HepG2 (cell line): ENCODE measurements around the gene GLDN. TPM values are rescaled to one million over a fixed set of nuclear protein-coding genes. Genes with fewer than 3 reads are reported as not detected.
A peak's percentile ranks its signal among the peaks of the same experiment; 100 is the strongest.

Source experiments
- CBX1 ChIP-seq: IDR thresholded peaks from one replicate; pipeline ENCODE4 v1.6.1; 2016; ENCODE audit warnings: antibody characterized with exemption, low read depth
- CENPT ChIP-seq: sonication (generic); formaldehyde crosslinking; IDR thresholded peaks from 2 replicates; pipeline ENCODE4 v1.8.0; 2022; ENCODE audit warnings: low read depth, mild to moderate bottlenecking, moderate library complexity, missing genetic modification reagents
- FOSL1 ChIP-seq: sonication (generic); formaldehyde crosslinking; IDR thresholded peaks from 2 replicates; pipeline ENCODE4 v1.9.0; 2021; ENCODE audit warnings: missing genetic modification reagents, borderline replicate concordance
- FOXJ3 ChIP-seq: sonication (generic); formaldehyde crosslinking; IDR thresholded peaks from 2 replicates; pipeline ENCODE4 v1.4.0; 2020; ENCODE audit warnings: missing genetic modification reagents, mild to moderate bottlenecking, borderline replicate concordance
- MTA3 ChIP-seq: sonication (generic); formaldehyde crosslinking; IDR thresholded peaks from 2 replicates; pipeline ENCODE4 v1.4.0; 2020; ENCODE audit warnings: missing genetic modification reagents
- NFIC ChIP-seq: IDR thresholded peaks from 2 replicates; pipeline ENCODE4 v1.6.1; 2012; ENCODE audit warnings: mild to moderate bottlenecking, low read length, inconsistent platforms
- NFRKB ChIP-seq: fragments of 450-650 bp; IDR thresholded peaks from 2 replicates; pipeline ENCODE4 v1.6.1; 2017
- NKX3-1 ChIP-seq: sonication (generic); formaldehyde crosslinking; IDR thresholded peaks from 2 replicates; pipeline ENCODE4 v1.5.0; 2020; ENCODE audit warnings: missing genetic modification reagents
- POGZ ChIP-seq: sonication (generic); formaldehyde crosslinking; IDR thresholded peaks from 2 replicates; pipeline ENCODE4 v1.4.0; 2020; ENCODE audit warnings: mild to moderate bottlenecking, missing genetic modification reagents
- RFXANK ChIP-seq: IDR thresholded peaks from 2 replicates; pipeline ENCODE4 v1.6.1; 2016
- RORA ChIP-seq: sonication (generic); formaldehyde crosslinking; IDR thresholded peaks from 2 replicates; pipeline ENCODE4 v1.5.0; 2020; ENCODE audit warnings: mild to moderate bottlenecking, missing genetic modification reagents, moderate library complexity
- SMYD3 ChIP-seq: sonication (generic); formaldehyde crosslinking; IDR thresholded peaks from 2 replicates; pipeline ENCODE4 v1.8.1; 2023; ENCODE audit warnings: mild to moderate bottlenecking, missing genetic modification reagents
- SRSF4 ChIP-seq: fragments of 200-400 bp; formaldehyde crosslinking; IDR thresholded peaks from one replicate; pipeline ENCODE4 v1.6.1; 2018; ENCODE audit warnings: mild to moderate bottlenecking, low read depth, low read length, moderate library complexity; ENCODE audit not compliant: poor library complexity, severe bottlenecking
- STAT5B ChIP-seq: sonication (generic); formaldehyde crosslinking; IDR thresholded peaks from 2 replicates; pipeline ENCODE4 v1.4.0; 2020; ENCODE audit warnings: missing genetic modification reagents
- SYNCRIP ChIP-seq: fragments of 200-400 bp; formaldehyde crosslinking; IDR thresholded peaks from 2 replicates; pipeline ENCODE4 v1.6.1; 2018; ENCODE audit warnings: mild to moderate bottlenecking, low read depth, low read length; ENCODE audit not compliant: insufficient read depth
- TCF7L2 ChIP-seq: IDR thresholded peaks from 2 replicates; pipeline ENCODE4 v1.6.1; 2011; ENCODE audit warnings: mild to moderate bottlenecking, low read depth, low read length, moderate library complexity
- U2AF2 ChIP-seq: fragments of 200-400 bp; formaldehyde crosslinking; IDR thresholded peaks from 2 replicates; pipeline ENCODE4 v1.6.1; 2017; ENCODE audit warnings: low read depth, mild to moderate bottlenecking, low read length
- ZBTB1 ChIP-seq: sonication (generic); formaldehyde crosslinking; IDR thresholded peaks from 2 replicates; pipeline ENCODE4 v1.4.0; 2020; ENCODE audit warnings: missing genetic modification reagents, borderline replicate concordance
- ZFYVE20 ChIP-seq: sonication (generic); formaldehyde crosslinking; IDR thresholded peaks from 2 replicates; pipeline ENCODE4 v1.8.0; 2023; ENCODE audit warnings: low read depth, mild to moderate bottlenecking, moderate library complexity, missing genetic modification reagents, borderline replicate concordance
- ZNF121 ChIP-seq: sonication (generic); formaldehyde crosslinking; IDR thresholded peaks from 2 replicates; pipeline ENCODE4 v1.5.0; 2020; ENCODE audit warnings: mild to moderate bottlenecking, missing genetic modification reagents
- ZNF33A ChIP-seq: sonication (generic); formaldehyde crosslinking; IDR thresholded peaks from 2 replicates; pipeline ENCODE4 v1.5.1; 2020; ENCODE audit warnings: missing genetic modification reagents, mild to moderate bottlenecking, moderate library complexity, borderline replicate concordance
- ZNF367 ChIP-seq: sonication (generic); formaldehyde crosslinking; IDR thresholded peaks from 2 replicates; pipeline ENCODE4 v1.4.0; 2020; ENCODE audit warnings: missing genetic modification reagents, borderline replicate concordance
- ZNF44 ChIP-seq: sonication (generic); formaldehyde crosslinking; IDR thresholded peaks from 2 replicates; pipeline ENCODE4 v1.5.1; 2020; ENCODE audit warnings: mild to moderate bottlenecking, missing genetic modification reagents
- ZNF496 ChIP-seq: sonication (generic); formaldehyde crosslinking; IDR thresholded peaks from 2 replicates; pipeline ENCODE4 v1.8.1; 2023; ENCODE audit warnings: mild to moderate bottlenecking, moderate library complexity, missing genetic modification reagents; ENCODE audit not compliant: insufficient replicate concordance
- ZNF598 ChIP-seq: sonication (generic); formaldehyde crosslinking; IDR thresholded peaks from 2 replicates; pipeline ENCODE4 v1.5.1; 2020; ENCODE audit warnings: mild to moderate bottlenecking, missing genetic modification reagents, borderline replicate concordance
- ZNF883 ChIP-seq: sonication (generic); formaldehyde crosslinking; IDR thresholded peaks from 2 replicates; pipeline ENCODE4 v1.5.1; 2020; ENCODE audit warnings: mild to moderate bottlenecking, missing genetic modification reagents; ENCODE audit errors: not compliant biosample characterization
- ZSCAN22 ChIP-seq: sonication (generic); formaldehyde crosslinking; IDR thresholded peaks from 2 replicates; pipeline ENCODE4 v1.4.0; 2020; ENCODE audit warnings: mild to moderate bottlenecking, missing genetic modification reagents
- polyA plus RNA-seq, 8 experiments: library from polyadenylated mRNA; depleted of rRNA in 3 of 8; stranded (reverse) in 7 of 8; unstranded in 1 of 8; fragments of >200 nt; fragmentation: Illumina TruSeq in 4 of 8; extraction: Trizol in 4 of 8; gene quantifications; 2 replicates each; pipeline versions ENCODE4 v1.2.1 to v1.2.3, GENCODE V29; 2011 to 2016; ENCODE audit warnings: low read depth in 4 of 8, missing spikeins in 1 of 8, mixed read lengths in 1 of 8; ENCODE audit not compliant: insufficient read depth in 1 of 8
- total RNA-seq, 5 experiments: library from RNA; depleted of rRNA; stranded (reverse); fragments of >200 nt; fragmentation: Illumina TruSeq; extraction: Trizol; gene quantifications; 2 replicates each; pipeline ENCODE4 v1.2.3, GENCODE V29; 2016; ENCODE audit warnings: low read depth in 1 of 5
- TF ChIP-seq, protein P1 (sequence below): sonication (generic); formaldehyde crosslinking; IDR thresholded peaks from 2 replicates; pipeline ENCODE4 v1.8.1; 2023; ENCODE audit warnings: mild to moderate bottlenecking, missing genetic modification reagents, borderline replicate concordance
- TF ChIP-seq, protein P2 (sequence below): sonication (generic); formaldehyde crosslinking; IDR thresholded peaks from 2 replicates; pipeline ENCODE4 v1.5.1; 2020; ENCODE audit warnings: missing genetic modification reagents, mild to moderate bottlenecking, borderline replicate concordance
- TF ChIP-seq, protein P3 (sequence below): sonication (generic); formaldehyde crosslinking; IDR thresholded peaks from 2 replicates; pipeline ENCODE4 v1.4.0; 2020; ENCODE audit warnings: missing genetic modification reagents

The GLDN gene
- total and polyA plus RNA-seq, 2 of the 13 experiments (the other 11 are each of a cell fraction or from before 2014, with no cell fraction given): 0.86 to 1.0 TPM

DNA sequence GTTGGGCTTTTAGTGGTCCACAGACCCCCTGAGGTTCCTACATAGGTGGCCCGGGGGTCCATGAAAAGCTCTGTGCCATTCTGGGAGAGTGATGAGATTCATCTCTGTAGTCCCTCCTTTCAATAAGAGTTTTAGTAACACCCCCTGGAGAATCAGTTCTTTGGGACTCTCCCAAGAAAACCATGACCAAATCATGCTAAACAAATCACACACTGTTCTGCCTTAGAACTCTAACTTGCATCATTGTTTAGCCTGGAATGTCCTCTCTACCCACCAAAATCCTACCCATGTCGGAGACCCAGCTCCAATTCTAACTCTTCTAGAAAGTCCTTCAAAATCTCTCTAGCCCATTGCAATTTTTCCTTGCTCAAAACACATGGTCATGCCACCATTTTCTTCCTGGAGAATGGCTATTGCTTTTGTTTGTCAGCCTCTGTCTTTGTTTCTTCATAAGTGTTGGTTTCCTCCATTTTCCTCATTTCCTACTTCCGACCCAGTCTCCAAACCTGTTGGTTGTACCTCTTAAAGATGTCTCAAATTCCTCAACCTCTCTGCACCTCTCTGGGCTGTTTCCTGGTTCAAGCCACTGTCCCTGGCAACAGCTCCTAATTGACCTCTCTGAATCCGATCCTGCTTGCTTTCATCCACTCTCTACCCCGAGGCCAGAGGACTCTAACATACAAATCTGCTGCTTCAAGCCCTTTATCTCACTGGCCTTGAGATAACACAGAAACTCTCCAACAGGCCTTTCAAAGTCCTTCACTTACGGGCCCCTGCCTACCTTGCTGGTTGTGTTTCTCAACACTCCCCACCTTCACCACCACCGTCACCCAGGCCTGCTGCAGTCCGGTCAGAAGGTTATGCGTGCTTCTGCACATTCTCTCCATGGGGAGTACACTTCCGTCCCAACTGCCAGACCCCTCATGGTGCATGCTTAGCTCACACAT, 26.8 kb upstream of the GLDN start (continued):
- TF ChIP-seq, protein P1, sequence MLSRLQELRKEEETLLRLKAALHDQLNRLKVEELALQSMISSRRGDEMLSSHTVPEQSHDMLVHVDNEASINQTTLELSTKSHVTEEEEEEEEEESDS (CRISPR knock-in tag): no peak
- no peak for TF ChIP-seq CBX1
- peak; percentile 43 for TF ChIP-seq ZNF883 (CRISPR knock-in tag)
- TF ChIP-seq FOXJ3 (CRISPR knock-in tag): no peak; the same call in 1 of the 2 replicates
- TF ChIP-seq, protein P2, sequence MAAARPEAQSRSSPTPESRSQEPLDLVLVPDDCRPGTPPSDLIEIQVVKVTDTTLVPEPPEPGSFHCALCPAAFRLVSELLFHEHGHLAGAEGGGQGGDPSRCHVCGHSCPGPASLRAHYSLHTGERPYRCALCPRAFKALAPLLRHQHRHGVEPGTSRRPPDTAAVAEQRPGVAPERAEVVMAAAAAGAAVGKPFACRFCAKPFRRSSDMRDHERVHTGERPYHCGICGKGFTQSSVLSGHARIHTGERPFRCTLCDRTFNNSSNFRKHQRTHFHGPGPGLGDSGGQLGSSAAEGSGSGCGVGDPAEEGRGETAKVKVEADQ (CRISPR knock-in tag): no peak
- no peak for TF ChIP-seq ZNF44 (CRISPR knock-in tag)
- TF ChIP-seq ZNF496: no peak
- no peak for TF ChIP-seq FOSL1 (CRISPR knock-in tag)
- no peak for TF ChIP-seq NFIC
- no peak for TF ChIP-seq RFXANK
- TF ChIP-seq ZNF598: no peak
- no peak for TF ChIP-seq SYNCRIP
- no peak for TF ChIP-seq ZBTB1 (CRISPR knock-in tag)
- TF ChIP-seq ZNF121: no peak
- TF ChIP-seq NKX3-1: no peak
- no peak for TF ChIP-seq SMYD3 (CRISPR knock-in tag)
- no peak for TF ChIP-seq TCF7L2
- no peak for TF ChIP-seq MTA3 (CRISPR knock-in tag)
- TF ChIP-seq POGZ (CRISPR knock-in tag): no peak
- TF ChIP-seq NFRKB: no peak
- no peak for TF ChIP-seq SRSF4
- TF ChIP-seq ZSCAN22 (CRISPR knock-in tag): no peak
- TF ChIP-seq ZNF33A (CRISPR knock-in tag): no peak
- TF ChIP-seq ZNF367 (CRISPR knock-in tag): no peak
- TF ChIP-seq ZFYVE20 (CRISPR knock-in tag): no peak
- TF ChIP-seq CENPT (CRISPR knock-in tag): no peak
- TF ChIP-seq, protein P3, sequence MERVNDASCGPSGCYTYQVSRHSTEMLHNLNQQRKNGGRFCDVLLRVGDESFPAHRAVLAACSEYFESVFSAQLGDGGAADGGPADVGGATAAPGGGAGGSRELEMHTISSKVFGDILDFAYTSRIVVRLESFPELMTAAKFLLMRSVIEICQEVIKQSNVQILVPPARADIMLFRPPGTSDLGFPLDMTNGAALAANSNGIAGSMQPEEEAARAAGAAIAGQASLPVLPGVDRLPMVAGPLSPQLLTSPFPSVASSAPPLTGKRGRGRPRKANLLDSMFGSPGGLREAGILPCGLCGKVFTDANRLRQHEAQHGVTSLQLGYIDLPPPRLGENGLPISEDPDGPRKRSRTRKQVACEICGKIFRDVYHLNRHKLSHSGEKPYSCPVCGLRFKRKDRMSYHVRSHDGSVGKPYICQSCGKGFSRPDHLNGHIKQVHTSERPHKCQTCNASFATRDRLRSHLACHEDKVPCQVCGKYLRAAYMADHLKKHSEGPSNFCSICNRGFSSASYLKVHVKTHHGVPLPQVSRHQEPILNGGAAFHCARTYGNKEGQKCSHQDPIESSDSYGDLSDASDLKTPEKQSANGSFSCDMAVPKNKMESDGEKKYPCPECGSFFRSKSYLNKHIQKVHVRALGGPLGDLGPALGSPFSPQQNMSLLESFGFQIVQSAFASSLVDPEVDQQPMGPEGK (CRISPR knock-in tag): peak; percentile 94
- TF ChIP-seq RORA (CRISPR knock-in tag): no peak
- no peak for TF ChIP-seq U2AF2
- TF ChIP-seq STAT5B (CRISPR knock-in tag): no peak
